COLO829 (cell line): ENCODE results near the gene PJA1.

Experiments
- DNase-seq: peaks from one replicate; pipeline ENCODE4 v3.0.0; 2012; ENCODE audit warnings: low spot score

Gene PJA1

GRCh38 chrX:69140837-69141236 is 24.4 kb downstream of the PJA1 start:
- no peak for DNase-seq

GRCh38 chrX:69139516-69139915 is 25.7 kb downstream of the PJA1 start:
- DNase-seq, result no peak

- no peak for DNase-seq
Observed at GRCh38 chrX:69138512-69138911, 26.7 kb downstream of the PJA1 start.

GRCh38 chrX:69138118-69138390 is 27.2 kb downstream of the PJA1 start:
- DNase-seq, result no peak

- no peak for DNase-seq
Observed at GRCh38 chrX:69137371-69138117, 27.7 kb downstream of the PJA1 start.

GRCh38 chrX:69136546-69137331 is 28.5 kb downstream of the PJA1 start:
- DNase-seq, result no peak

GRCh38 chrX:69133921-69134542 is 31.2 kb downstream of the PJA1 start:
- peak; percentile 12 for DNase-seq

GRCh38 chrX:69131886-69132285 is 33.4 kb downstream of the PJA1 start:
- no peak for DNase-seq

- peak; percentile 85 for DNase-seq
Observed at GRCh38 chrX:69130439-69130838, 34.8 kb downstream of the PJA1 start.

GRCh38 chrX:69128588-69128987 is 36.7 kb downstream of the PJA1 start:
- DNase-seq, result no peak

GRCh38 chrX:69127466-69127865 is 37.8 kb downstream of the PJA1 start:
- no peak for DNase-seq

GRCh38 chrX:69126642-69127041 is 38.6 kb downstream of the PJA1 start:
- DNase-seq, result peak; percentile 18

GRCh38 chrX:69125094-69125493 is 40.2 kb downstream of the PJA1 start:
- DNase-seq, result no peak

GRCh38 chrX:69124108-69124507 is 41.1 kb downstream of the PJA1 start:
- DNase-seq, result no peak

- DNase-seq, result no peak
Observed at GRCh38 chrX:69123481-69123880, 41.8 kb downstream of the PJA1 start.

GRCh38 chrX:69121321-69122000 is 43.8 kb downstream of the PJA1 start:
- no peak for DNase-seq

GRCh38 chrX:69120476-69120875 is 44.8 kb downstream of the PJA1 start:
- DNase-seq, result no peak

- DNase-seq, result no peak
Observed at GRCh38 chrX:69119122-69119521, 46.1 kb downstream of the PJA1 start.

GRCh38 chrX:69117876-69118526 is 47.3 kb downstream of the PJA1 start:
- DNase-seq, result peak; percentile 34

- DNase-seq, result no peak
Observed at GRCh38 chrX:69116077-69116476, 49.2 kb downstream of the PJA1 start.

GRCh38 chrX:69113723-69114122 is 51.5 kb downstream of the PJA1 start:
- no peak for DNase-seq
